ENCODE data around the gene MED25.

DNA sequence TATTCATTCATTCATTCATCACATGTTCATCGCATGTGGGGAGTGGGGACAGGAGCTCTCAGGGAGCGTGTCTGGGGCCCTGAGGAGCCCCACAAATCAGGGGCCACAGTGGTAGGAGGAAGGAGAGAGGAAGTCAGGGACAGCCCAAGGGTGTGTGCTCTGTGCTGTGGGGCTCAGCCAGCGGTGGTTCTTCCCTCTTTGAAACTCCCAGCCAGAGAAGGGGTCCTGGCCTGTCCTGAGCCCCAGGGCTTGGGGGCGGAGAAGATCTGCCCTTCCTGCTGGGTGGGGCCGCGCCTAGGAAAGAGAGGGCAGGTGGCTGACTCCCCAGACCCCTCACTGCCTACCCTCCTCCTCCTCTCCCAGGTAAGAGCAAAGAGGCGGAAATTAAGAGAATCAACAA, 36.7 kb upstream of the MED25 start:
- no peak for TF ChIP-seq MAFK (IDR thresholded peaks at IDR 0.05; ENCODE audit: low read depth, low read length)
- TF ChIP-seq POLR2A (IDR thresholded peaks at IDR 0.05; ENCODE audit: low read depth, low read length) = no peak
- no peak for TF ChIP-seq CTCF (conservative IDR thresholded peaks at IDR 0.05; ENCODE audit: low read depth, low read length)
- TF ChIP-seq, protein P1, sequence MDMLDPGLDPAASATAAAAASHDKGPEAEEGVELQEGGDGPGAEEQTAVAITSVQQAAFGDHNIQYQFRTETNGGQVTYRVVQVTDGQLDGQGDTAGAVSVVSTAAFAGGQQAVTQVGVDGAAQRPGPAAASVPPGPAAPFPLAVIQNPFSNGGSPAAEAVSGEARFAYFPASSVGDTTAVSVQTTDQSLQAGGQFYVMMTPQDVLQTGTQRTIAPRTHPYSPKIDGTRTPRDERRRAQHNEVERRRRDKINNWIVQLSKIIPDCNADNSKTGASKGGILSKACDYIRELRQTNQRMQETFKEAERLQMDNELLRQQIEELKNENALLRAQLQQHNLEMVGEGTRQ (IDR thresholded peaks at IDR 0.05; ENCODE audit: low read depth, low read length) = no peak
- no peak for TF ChIP-seq BHLHE40 (IDR thresholded peaks at IDR 0.05; ENCODE audit: low read depth, low read length)

Data from IMR-90 (cell line).